ENCODE results near the gene EPN1. TPM values are rescaled to one million over a fixed set of nuclear protein-coding genes. Genes with fewer than 3 reads are reported as not detected.
A peak's percentile ranks its signal among the peaks of the same experiment; 100 is the strongest.

EPN1 gene
- total and polyA plus RNA-seq, 11 donors = 125 to 377 (median 188) TPM

GRCh38 chr19:55650126-55650557 is 24.9 kb upstream of the EPN1 start:
- intact Hi-C loops (cut with DNase I) = no loop called here
- Histone ChIP-seq H3K36me3 (peaks cover 0 to 12% (median 7%) of the 10 kb centered on the region in 9 donors), H3K27ac (no peak overlapping the region), H3K4me1 (peaks cover 4 to 33% (median 22%) of the 10 kb centered on the region in 12 donors), H3K9me3 (no peaks in the 10 kb centered on the region), H3K4me3 (no peak overlapping the region), H3K27me3 (no peaks in the 10 kb centered on the region)
- no peak for ATAC-seq
- DNase-seq = no peak
- 86 to 94% (median 93%) methylated on average over 4 of the region's 4 CpGs for WGBS, 4 donors
- no peak for TF ChIP-seq POLR2A (IDR thresholded peaks at IDR 0.05)
- TF ChIP-seq, protein P1, sequence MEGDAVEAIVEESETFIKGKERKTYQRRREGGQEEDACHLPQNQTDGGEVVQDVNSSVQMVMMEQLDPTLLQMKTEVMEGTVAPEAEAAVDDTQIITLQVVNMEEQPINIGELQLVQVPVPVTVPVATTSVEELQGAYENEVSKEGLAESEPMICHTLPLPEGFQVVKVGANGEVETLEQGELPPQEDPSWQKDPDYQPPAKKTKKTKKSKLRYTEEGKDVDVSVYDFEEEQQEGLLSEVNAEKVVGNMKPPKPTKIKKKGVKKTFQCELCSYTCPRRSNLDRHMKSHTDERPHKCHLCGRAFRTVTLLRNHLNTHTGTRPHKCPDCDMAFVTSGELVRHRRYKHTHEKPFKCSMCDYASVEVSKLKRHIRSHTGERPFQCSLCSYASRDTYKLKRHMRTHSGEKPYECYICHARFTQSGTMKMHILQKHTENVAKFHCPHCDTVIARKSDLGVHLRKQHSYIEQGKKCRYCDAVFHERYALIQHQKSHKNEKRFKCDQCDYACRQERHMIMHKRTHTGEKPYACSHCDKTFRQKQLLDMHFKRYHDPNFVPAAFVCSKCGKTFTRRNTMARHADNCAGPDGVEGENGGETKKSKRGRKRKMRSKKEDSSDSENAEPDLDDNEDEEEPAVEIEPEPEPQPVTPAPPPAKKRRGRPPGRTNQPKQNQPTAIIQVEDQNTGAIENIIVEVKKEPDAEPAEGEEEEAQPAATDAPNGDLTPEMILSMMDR (IDR thresholded peaks at IDR 0.05) = no peak

DNA sequence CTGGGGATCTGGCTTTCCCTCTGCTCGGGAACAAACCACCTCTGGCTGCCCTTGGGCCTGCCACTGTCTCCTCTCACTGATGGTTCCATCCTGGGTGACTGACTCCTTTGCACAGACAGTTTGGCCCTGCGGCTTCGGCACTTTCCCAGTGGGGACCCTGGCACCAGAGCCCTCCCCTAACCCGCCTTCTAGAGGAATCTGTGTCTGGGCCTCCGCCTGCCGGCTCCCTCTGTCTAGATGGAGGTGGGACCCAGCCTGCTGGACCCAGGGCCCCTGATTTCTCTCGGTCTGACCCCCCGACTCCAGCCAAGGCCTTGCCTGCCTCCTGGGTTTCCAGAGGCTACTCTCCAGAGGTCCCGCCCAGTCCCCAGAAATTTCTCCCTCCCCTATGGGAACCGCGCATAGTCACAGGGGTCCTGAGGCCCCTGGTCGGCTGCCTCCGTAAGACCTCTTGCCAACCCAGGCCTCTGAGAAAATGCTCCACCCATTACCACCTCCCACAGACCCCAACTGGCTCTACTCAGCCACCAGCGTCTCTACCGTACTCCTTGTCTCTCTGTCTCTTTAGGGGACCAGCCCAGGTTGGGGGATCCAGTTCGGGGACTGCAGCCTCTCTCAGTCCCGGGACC is 24.3 kb upstream of the EPN1 start:
- TF ChIP-seq, protein P1 (IDR thresholded peaks at IDR 0.05) = no peak
- no peak for TF ChIP-seq POLR2A (IDR thresholded peaks at IDR 0.05)
- Histone ChIP-seq H3K4me1 (peaks cover 4 to 33% (median 26%) of the 10 kb centered on the region in 12 donors), H3K36me3 (peaks cover 0 to 6% (median 2%) of the 10 kb centered on the region in 9 donors), H3K9me3 (no peaks in the 10 kb centered on the region), H3K27me3 (no peaks in the 10 kb centered on the region), H3K27ac (no peak overlapping the region), H3K4me3 (no peak overlapping the region)
- WGBS, 4 donors = 90 to 93% (median 91%) methylated on average over 15 to 17 of the region's 17 CpGs
- DNase-seq = no peak
- ATAC-seq = no peak
- intact Hi-C loops (cut with DNase I) = no loop called here

GRCh38 chr19:55651236-55651635 is 23.8 kb upstream of the EPN1 start:
- TF ChIP-seq, protein P1 (IDR thresholded peaks at IDR 0.05) = no peak
- no peak for TF ChIP-seq POLR2A (IDR thresholded peaks at IDR 0.05)
- 84 to 92% (median 88%) methylated on average over 18 of the region's 18 CpGs for WGBS, 4 donors
- intact Hi-C loops (cut with DNase I) = no loop called here
- Histone ChIP-seq H3K9me3 (no peaks in the 10 kb centered on the region), H3K36me3 (peaks cover 0 to 4% (median 0%) of the 10 kb centered on the region in 9 donors), H3K4me3 (no peak overlapping the region), H3K27ac (no peak overlapping the region), H3K27me3 (no peaks in the 10 kb centered on the region), H3K4me1 (peaks cover 4 to 38% (median 31%) of the 10 kb centered on the region in 12 donors)
- ATAC-seq (no peak), DNase-seq (peak in 1 of 5 donors; percentile 60)

DNA sequence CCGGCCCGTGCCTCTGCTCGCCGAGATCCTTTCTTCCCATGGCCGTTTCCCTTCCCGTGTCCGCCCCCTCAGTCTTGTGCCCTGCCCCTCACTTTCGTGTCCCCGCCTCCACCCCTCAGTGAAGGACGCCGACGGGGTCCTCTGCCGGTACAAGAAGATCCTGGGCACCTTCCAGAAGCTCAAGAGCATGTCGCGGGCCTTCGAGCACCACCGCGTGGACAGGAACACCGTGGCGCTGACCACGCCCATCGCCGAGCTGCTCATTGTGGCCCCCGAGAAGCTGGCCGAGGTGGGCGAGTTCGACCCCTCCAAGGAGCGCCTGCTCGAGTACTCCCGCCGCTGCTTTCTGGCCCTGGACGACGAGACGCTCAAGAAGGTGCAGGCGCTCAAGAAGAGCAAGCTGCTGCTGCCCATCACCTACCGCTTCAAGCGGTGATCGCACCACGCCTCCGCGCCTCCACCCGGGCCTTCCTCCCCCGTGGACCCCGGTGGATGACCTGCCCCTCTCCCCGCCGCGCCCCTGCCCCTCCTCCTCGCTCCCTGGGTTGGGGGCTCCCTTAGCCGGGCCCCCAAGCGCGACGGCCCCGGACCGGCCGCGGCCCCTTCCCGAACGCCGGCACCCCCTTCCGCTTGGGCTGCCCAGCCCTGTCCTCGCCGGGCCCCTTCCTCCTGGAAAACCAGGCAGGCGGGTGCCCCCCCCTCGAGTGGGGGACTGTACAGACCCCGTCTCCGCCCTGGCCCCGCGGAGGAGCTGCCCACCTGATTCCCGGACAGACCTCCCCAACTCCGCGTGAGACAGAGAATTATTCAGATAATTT is 22.5 kb upstream of the EPN1 start:
- Histone ChIP-seq H3K27ac (peak overlapping the region in 3 of 12 donors; percentile 99 to 100 (median 100)), H3K36me3 (peaks cover 0 to 11% (median 0%) of the 10 kb centered on the region in 9 donors), H3K4me1 (peaks cover 10 to 43% (median 37%) of the 10 kb centered on the region in 12 donors), H3K27me3 (no peaks in the 10 kb centered on the region), H3K4me3 (no peak overlapping the region), H3K9me3 (no peaks in the 10 kb centered on the region)
- WGBS, 4 donors = 74 to 81% (median 78%) methylated on average over 65 to 71 of the region's 71 CpGs
- no peak for ATAC-seq
- TF ChIP-seq, protein P1 (IDR thresholded peaks at IDR 0.05) = no peak
- no peak for TF ChIP-seq POLR2A (IDR thresholded peaks at IDR 0.05)
- intact Hi-C loops (cut with DNase I) = loop anchor here in 2 of 10 donors (2.0 kb wide), 1 partner anchor 18 kb away; no protein-coding TSS in a partner anchor
- peak in 2 of 5 donors; percentile 57 to 72 for DNase-seq

Measured in heart left ventricle (tissue), 16 donors.